SK-N-SH treated with all-trans-retinoic acid at 6 μM for 48 hours (cell line): ENCODE measurements around the gene CDCP1.
A peak's percentile ranks its signal among the peaks of the same experiment; 100 is the strongest.

Source experiments
- ATAC-seq: fragments of 200-7000 bp; cut with Tn5 transposase; 3 replicates; pipeline ENCODE4 v1.9.1; 2020; ENCODE audit warnings: mild to moderate bottlenecking, moderate library complexity
- ARNTL ChIP-seq: fragments of 450-650 bp; formaldehyde crosslinking; IDR thresholded peaks from 2 replicates; pipeline ENCODE4 v1.5.0; 2020; ENCODE audit warnings: low read depth, mild to moderate bottlenecking, moderate library complexity, borderline replicate concordance
- BACH2 ChIP-seq: fragments of 250-450 bp; sonication (Bioruptor Pico); IDR thresholded peaks from 2 replicates; pipeline ENCODE4 v1.9.0; 2021; ENCODE audit warnings: mild to moderate bottlenecking, borderline replicate concordance
- CSDC2 ChIP-seq: fragments of 250-450 bp; sonication (Bioruptor Pico); IDR thresholded peaks from 2 replicates; pipeline ENCODE4 v1.5.0; 2020; ENCODE audit warnings: mild to moderate bottlenecking, moderate library complexity
- CSRNP3 ChIP-seq: fragments of 250-450 bp; sonication (Bioruptor Pico); IDR thresholded peaks from 2 replicates; pipeline ENCODE4 v1.5.1; 2021; ENCODE audit warnings: mild to moderate bottlenecking, moderate library complexity
- GLIS3 ChIP-seq: fragments of 250-450 bp; sonication (Bioruptor Pico); IDR thresholded peaks from 2 replicates; pipeline ENCODE4 v1.5.0; 2020; ENCODE audit warnings: mild to moderate bottlenecking, moderate library complexity
- ISL1 ChIP-seq: fragments of 250-450 bp; sonication (Bioruptor Pico); IDR thresholded peaks from 2 replicates; pipeline ENCODE4 v2.1.2; 2022; ENCODE audit warnings: mild to moderate bottlenecking, moderate library complexity
- OSR1 ChIP-seq: fragments of 250-450 bp; sonication (Bioruptor Pico); IDR thresholded peaks from 2 replicates; pipeline ENCODE4 v1.8.0; 2022; ENCODE audit warnings: moderate library complexity, mild to moderate bottlenecking, inconsistent platforms
- PATZ1 ChIP-seq: fragments of 250-450 bp; sonication (Bioruptor Pico); IDR thresholded peaks from 2 replicates; pipeline ENCODE4 v1.8.0; 2020; ENCODE audit warnings: mild to moderate bottlenecking, moderate library complexity, borderline replicate concordance
- PPARA ChIP-seq: fragments of 250-450 bp; sonication (Bioruptor Pico); IDR thresholded peaks from 2 replicates; pipeline ENCODE4 v1.5.0; 2020; ENCODE audit warnings: mild to moderate bottlenecking, borderline replicate concordance
- TCF4 ChIP-seq: fragments of 250-450 bp; sonication (Bioruptor Pico); IDR thresholded peaks from 2 replicates; pipeline ENCODE4 v1.8.0; 2021; ENCODE audit warnings: mild to moderate bottlenecking, moderate library complexity, borderline replicate concordance
- TOX ChIP-seq: fragments of 250-450 bp; sonication (Bioruptor Pico); IDR thresholded peaks from 2 replicates; pipeline ENCODE4 v1.8.0; 2021; ENCODE audit warnings: mild to moderate bottlenecking, moderate library complexity, borderline replicate concordance
- ZC3H10 ChIP-seq: fragments of 250-450 bp; sonication (Bioruptor Pico); IDR thresholded peaks from 2 replicates; pipeline ENCODE4 v1.5.1; 2021; ENCODE audit warnings: mild to moderate bottlenecking, moderate library complexity
- ZNF565 ChIP-seq: fragments of 450-650 bp; formaldehyde crosslinking; conservative IDR thresholded peaks from 2 replicates; pipeline ENCODE4 v1.5.0; 2020; ENCODE audit warnings: low read depth, mild to moderate bottlenecking, moderate library complexity
- ZNF70 ChIP-seq: fragments of 450-650 bp; formaldehyde crosslinking; IDR thresholded peaks from 2 replicates; pipeline ENCODE4 v1.5.0; 2020; ENCODE audit warnings: mild to moderate bottlenecking, moderate library complexity
- ZNF8 ChIP-seq: fragments of 450-650 bp; formaldehyde crosslinking; IDR thresholded peaks from 2 replicates; pipeline ENCODE4 v1.5.0; 2020; ENCODE audit warnings: mild to moderate bottlenecking, moderate library complexity
- TF ChIP-seq, protein P1 (sequence below): fragments of 250-450 bp; sonication (Bioruptor Pico); IDR thresholded peaks from 2 replicates; pipeline ENCODE4 v1.5.1; 2020; ENCODE audit warnings: low read depth, mild to moderate bottlenecking, moderate library complexity
- TF ChIP-seq, protein P2 (sequence below): fragments of 250-450 bp; sonication (Bioruptor Pico); IDR thresholded peaks from 2 replicates; pipeline ENCODE4 v1.8.0; 2021; ENCODE audit warnings: low read depth, mild to moderate bottlenecking, moderate library complexity, borderline replicate concordance
- TF ChIP-seq, protein P3 (sequence below): fragments of 250-450 bp; sonication (Bioruptor Pico); IDR thresholded peaks from 2 replicates; pipeline ENCODE4 v1.5.0; 2020; ENCODE audit warnings: mild to moderate bottlenecking, moderate library complexity

Gene CDCP1

DNA sequence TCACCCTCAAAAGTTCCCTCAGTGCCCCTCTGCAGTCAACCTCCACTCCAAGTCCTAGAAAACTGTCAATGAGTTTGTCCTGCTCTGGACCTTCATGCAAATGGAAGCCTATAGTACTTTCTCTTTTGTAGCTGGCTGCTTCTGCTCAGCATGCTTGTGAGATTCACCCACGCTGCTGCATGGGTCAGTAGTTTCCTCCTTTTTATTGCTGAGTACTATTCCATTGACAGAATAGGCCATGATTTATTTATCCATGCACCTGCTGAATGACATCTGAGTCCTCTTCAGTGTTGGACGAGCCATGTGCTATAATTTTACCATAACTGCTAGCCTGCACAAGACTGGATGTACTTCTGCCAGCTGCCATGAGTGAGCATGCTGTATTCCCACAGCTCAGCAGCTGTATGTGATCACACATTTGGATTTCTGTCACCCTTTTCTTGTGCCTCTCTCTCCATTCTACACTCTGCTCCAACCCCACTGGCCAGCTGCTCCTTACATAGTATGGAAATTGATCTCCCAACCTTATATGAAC is 26.3 kb downstream of the CDCP1 start:
- TF ChIP-seq, protein P1, sequence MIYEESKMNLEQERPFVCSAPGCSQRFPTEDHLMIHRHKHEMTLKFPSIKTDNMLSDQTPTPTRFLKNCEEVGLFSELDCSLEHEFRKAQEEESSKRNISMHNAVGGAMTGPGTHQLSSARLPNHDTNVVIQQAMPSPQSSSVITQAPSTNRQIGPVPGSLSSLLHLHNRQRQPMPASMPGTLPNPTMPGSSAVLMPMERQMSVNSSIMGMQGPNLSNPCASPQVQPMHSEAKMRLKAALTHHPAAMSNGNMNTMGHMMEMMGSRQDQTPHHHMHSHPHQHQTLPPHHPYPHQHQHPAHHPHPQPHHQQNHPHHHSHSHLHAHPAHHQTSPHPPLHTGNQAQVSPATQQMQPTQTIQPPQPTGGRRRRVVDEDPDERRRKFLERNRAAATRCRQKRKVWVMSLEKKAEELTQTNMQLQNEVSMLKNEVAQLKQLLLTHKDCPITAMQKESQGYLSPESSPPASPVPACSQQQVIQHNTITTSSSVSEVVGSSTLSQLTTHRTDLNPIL, result no peak
- TF ChIP-seq TOX, result no peak
- TF ChIP-seq CSRNP3, result no peak
- no peak for TF ChIP-seq TCF4
- no peak for TF ChIP-seq PPARA (CRISPR knock-in tag)
- no peak for TF ChIP-seq PATZ1 (CRISPR knock-in tag)
- no peak for TF ChIP-seq ZC3H10 (CRISPR knock-in tag)
- TF ChIP-seq ZNF70, result no peak
- TF ChIP-seq BACH2 (CRISPR knock-in tag), result no peak
- TF ChIP-seq ZNF565 (CRISPR knock-in tag), result no peak
- TF ChIP-seq, protein P2, sequence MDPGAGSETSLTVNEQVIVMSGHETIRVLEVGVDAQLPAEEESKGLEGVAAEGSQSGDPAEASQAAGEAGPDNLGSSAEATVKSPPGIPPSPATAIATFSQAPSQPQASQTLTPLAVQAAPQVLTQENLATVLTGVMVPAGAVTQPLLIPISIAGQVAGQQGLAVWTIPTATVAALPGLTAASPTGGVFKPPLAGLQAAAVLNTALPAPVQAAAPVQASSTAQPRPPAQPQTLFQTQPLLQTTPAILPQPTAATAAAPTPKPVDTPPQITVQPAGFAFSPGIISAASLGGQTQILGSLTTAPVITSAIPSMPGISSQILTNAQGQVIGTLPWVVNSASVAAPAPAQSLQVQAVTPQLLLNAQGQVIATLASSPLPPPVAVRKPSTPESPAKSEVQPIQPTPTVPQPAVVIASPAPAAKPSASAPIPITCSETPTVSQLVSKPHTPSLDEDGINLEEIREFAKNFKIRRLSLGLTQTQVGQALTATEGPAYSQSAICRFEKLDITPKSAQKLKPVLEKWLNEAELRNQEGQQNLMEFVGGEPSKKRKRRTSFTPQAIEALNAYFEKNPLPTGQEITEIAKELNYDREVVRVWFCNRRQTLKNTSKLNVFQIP (CRISPR knock-in tag), result no peak
- TF ChIP-seq GLIS3, result no peak
- TF ChIP-seq OSR1 (CRISPR knock-in tag), result no peak
- no peak for ATAC-seq

DNA sequence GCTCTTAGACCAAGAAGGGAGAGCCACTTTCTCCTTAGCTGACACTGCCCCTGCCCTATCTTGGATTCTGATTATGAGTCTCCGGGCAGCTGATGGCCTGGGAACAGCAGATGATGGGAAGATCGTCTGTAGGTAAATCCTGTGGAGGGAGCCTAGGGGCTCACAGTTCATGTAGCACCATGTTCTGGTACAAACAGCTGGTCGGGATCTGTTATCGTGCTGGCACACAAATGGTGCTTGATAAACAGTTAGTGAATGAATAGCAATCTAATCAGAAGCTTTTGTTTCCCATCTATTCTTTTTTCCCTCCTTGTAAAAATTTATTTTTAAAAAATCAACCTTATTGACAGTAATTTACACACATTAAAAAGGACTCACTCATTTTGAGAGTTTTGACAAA is 26.8 kb downstream of the CDCP1 start:
- no peak for ATAC-seq
- TF ChIP-seq ZNF8 (CRISPR knock-in tag), result no peak
- no peak for TF ChIP-seq ZC3H10 (CRISPR knock-in tag)
- no peak for TF ChIP-seq ZNF70
- TF ChIP-seq, protein P2 (CRISPR knock-in tag), result no peak
- TF ChIP-seq ISL1 (CRISPR knock-in tag), result no peak
- TF ChIP-seq, all 23 proteins: peak for 0

DNA sequence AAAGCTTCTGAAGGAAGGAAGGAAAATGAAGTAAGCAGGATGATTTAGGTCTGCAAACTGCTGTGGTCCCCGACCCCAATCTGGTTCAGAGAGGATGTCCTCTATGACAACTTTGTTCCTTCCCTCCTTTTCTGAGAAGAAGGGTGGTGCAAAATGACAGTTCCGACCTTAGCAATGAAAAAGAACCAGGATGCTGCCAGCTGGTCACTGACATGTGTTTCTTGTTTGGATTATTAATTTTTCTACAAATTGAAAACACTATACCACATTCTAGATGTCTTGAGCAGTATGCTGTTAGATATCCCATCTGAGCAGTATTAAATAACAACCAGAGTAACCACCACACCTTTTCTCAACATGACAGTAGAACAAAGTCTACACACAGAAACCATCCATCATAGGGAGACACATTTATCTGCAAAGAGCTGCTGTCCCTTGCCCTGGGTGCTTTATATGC is 27.5 kb downstream of the CDCP1 start:
- peak; percentile 58; the same call in 1 of the 2 replicates for TF ChIP-seq TCF4
- TF ChIP-seq, protein P3, sequence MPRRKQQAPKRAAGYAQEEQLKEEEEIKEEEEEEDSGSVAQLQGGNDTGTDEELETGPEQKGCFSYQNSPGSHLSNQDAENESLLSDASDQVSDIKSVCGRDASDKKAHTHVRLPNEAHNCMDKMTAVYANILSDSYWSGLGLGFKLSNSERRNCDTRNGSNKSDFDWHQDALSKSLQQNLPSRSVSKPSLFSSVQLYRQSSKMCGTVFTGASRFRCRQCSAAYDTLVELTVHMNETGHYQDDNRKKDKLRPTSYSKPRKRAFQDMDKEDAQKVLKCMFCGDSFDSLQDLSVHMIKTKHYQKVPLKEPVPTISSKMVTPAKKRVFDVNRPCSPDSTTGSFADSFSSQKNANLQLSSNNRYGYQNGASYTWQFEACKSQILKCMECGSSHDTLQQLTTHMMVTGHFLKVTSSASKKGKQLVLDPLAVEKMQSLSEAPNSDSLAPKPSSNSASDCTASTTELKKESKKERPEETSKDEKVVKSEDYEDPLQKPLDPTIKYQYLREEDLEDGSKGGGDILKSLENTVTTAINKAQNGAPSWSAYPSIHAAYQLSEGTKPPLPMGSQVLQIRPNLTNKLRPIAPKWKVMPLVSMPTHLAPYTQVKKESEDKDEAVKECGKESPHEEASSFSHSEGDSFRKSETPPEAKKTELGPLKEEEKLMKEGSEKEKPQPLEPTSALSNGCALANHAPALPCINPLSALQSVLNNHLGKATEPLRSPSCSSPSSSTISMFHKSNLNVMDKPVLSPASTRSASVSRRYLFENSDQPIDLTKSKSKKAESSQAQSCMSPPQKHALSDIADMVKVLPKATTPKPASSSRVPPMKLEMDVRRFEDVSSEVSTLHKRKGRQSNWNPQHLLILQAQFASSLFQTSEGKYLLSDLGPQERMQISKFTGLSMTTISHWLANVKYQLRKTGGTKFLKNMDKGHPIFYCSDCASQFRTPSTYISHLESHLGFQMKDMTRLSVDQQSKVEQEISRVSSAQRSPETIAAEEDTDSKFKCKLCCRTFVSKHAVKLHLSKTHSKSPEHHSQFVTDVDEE, result no peak
- ATAC-seq, result peak; percentile 56

DNA sequence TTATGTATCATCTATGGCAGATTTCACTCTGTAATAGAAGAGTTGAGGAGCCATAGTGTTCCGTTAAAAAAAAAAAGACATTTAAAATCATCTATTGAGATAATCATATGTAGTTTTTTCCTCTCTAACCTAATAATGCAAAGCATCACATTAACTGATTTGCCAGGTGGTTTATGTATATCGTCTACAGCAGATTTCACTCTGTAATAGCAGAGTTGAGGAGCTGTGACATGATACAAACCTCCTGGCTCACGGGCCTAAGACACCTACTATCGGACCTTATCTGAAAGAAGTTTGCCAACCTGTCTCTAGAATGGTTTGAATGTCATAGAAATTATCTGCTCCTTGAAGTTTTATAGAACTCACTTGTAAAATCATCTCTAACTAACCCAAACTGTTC is 29.8 kb downstream of the CDCP1 start:
- ATAC-seq, result no peak
- TF ChIP-seq ZNF70 (no peak), OSR1 (CRISPR knock-in tag) (no peak), PPARA (CRISPR knock-in tag) (no peak), CSDC2 (no peak), ZNF8 (CRISPR knock-in tag) (no peak), ARNTL (CRISPR knock-in tag) (no peak), CSRNP3 (no peak), BACH2 (CRISPR knock-in tag) (no peak), TCF4 (no peak)
- TF ChIP-seq, protein P2 (CRISPR knock-in tag), result no peak
- TF ChIP-seq, protein P1, result no peak
